Adrenal gland (tissue), 12 donors: ENCODE results near the gene LRRN2. TPM values are rescaled to one million over a fixed set of nuclear protein-coding genes. Genes with fewer than 3 reads are reported as not detected.

ENCODE experiments used
- DNase-seq, 7 donors: peaks; one replicate each; pipeline ENCODE4 v3.0.0-alpha.2; 2019 to 2020
- H3K27ac ChIP-seq, 5 donors: fragments of 200-600 bp; sonication (generic) in 4 of 5; 1 replicate in 3 of 5; 2 replicates in 2 of 5; pipeline versions ENCODE4 v1.5.1 to v1.8.0; 2016 to 2020; ENCODE audit warnings: mild to moderate bottlenecking in 1 of 5
- H3K27me3 ChIP-seq: fragments of 200-600 bp; 2 replicates; pipeline ENCODE4 v1.8.0; 2021
- H3K36me3 ChIP-seq, 2 donors: fragments of 200-600 bp; replicated peaks in 1 of 2; 1 replicate in 1 of 2; 2 replicates in 1 of 2; pipeline versions ENCODE4 v1.5.1 to v1.8.0; 2018 to 2022
- H3K4me1 ChIP-seq, 2 donors: fragments of 200-600 bp; replicated peaks in 1 of 2; 1 replicate in 1 of 2; 2 replicates in 1 of 2; pipeline versions ENCODE4 v1.5.1 to v1.8.0; 2018 to 2021
- H3K4me3 ChIP-seq, 4 donors: fragments of 200-600 bp; sonication (generic) in 3 of 4; one replicate each; pipeline ENCODE4 v1.5.1; 2016 to 2018
- H3K9me3 ChIP-seq, 3 donors: fragments of 200-600 bp; sonication (generic) in 1 of 3; replicated peaks in 1 of 3; 1 replicate in 2 of 3; 2 replicates in 1 of 3; pipeline versions ENCODE4 v1.5.1 to v1.8.0; 2016 to 2021
- POLR2A ChIP-seq, 2 donors: fragments of 450-650 bp; IDR thresholded peaks; one replicate each; pipeline ENCODE4 v1.6.1; 2017; ENCODE audit warnings: antibody characterized with exemption in 2 of 2, mild to moderate bottlenecking in 2 of 2, moderate library complexity in 1 of 2
- WGBS, 4 donors: extraction: QIAGEN DNeasy Blood & Tissue Kit in 2 of 4; methylation state at CpG; one replicate each; pipeline versions ENCODE4 v1.1.5 to v1.1.7; 2013 to 2017; 5-methylcytosine and 5-hydroxymethylcytosine counted together
- intact Hi-C, 2 donors: fragments of 100-400 bp; cut with DNase I; formaldehyde crosslinking; loops; one replicate each; pipeline versions ENCODE4 v1.14.1 to v1.15.0; 2022 to 2023
- polyA plus RNA-seq, 3 donors: library from polyadenylated mRNA; stranded (reverse); fragments of 200-250 nt in 2 of 3; fragments of 350-450 nt in 1 of 3; fragmentation: Illumina TruSeq in 1 of 3; extraction: RNeasy Lipid Tissue Mini Kit (QIAGEN cat#74804) in 1 of 3; gene quantifications; one replicate each; pipeline ENCODE4 v1.2.3, GENCODE V29; 2013 to 2014
- total RNA-seq, 9 donors: library from RNA; depleted of rRNA in 4 of 9; stranded (reverse); fragments of >200 nt in 4 of 9; fragments of 120-200 nt in 1 of 9; fragmentation: NEBNext Ultra II Directional in 1 of 9; extraction: Animal tissue kit (Norgen Biotek cat#: 25700) in 1 of 9; gene quantifications; one replicate each; pipeline versions ENCODE4 v1.1.0 to v1.2.4, GENCODE V29; 2013 to 2023
- TF ChIP-seq, protein P1 (sequence below), 6 experiments: fragments of 450-650 bp in 4 of 6; fragments of 200-600 bp in 2 of 6; sonication (generic) in 1 of 6; IDR thresholded peaks; 1 replicate in 5 of 6; 2 replicates in 1 of 6; pipeline versions ENCODE4 v1.5.1 to v1.8.0; 2016 to 2021; ENCODE audit warnings: antibody characterized with exemption in 6 of 6, mild to moderate bottlenecking in 2 of 6, moderate library complexity in 1 of 6
- donor health status: healthy with polysubstance abuse.
- donor health status: Bipolar disorder and iron deficiency.
- donor health status: DM: yes; HTN: yes; CAD: no.
- donor health status: DM: no; HTN: no; CAD: no.
- donor health status: DM: no; HTN: no; CAD: no.
- donor health status: DM: yes; HTN: yes; CAD: no.

Gene LRRN2
- total and polyA plus RNA-seq, 12 donors = 1.1 to 8.7 (median 3.2) TPM

DNA sequence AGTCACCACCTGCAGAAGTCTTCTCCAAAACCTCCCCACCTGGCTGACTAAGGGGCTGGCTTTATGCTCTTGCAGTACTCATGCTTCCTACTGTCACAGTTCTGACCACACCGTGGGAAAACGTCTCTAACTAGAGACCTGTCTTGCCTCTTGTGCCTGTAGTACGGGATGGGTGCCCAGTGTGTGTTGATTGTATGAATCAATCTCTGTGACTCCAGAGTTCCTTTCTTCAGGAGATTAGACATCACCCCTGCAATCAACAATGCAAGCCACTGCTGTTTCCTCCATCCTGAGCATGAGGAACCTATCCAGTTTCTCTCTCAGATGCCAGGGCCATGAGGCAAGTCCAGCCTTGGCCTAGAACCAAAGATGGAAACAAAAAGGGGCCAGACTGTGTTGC is 64.1 kb downstream of the LRRN2 start:
- intact Hi-C loops = no loop called here
- Histone ChIP-seq H3K36me3 (no peaks in the 10 kb centered on the region), H3K9me3 (no peaks in the 10 kb centered on the region), H3K4me3 (no peak overlapping the region), H3K4me1 (peaks cover 0 to 4% of the 10 kb centered on the region in 2 donors), H3K27me3 (no peaks in the 10 kb centered on the region), H3K27ac (no peak overlapping the region)
- no peak for TF ChIP-seq POLR2A (IDR thresholded peaks at IDR 0.05)
- TF ChIP-seq, protein P1, sequence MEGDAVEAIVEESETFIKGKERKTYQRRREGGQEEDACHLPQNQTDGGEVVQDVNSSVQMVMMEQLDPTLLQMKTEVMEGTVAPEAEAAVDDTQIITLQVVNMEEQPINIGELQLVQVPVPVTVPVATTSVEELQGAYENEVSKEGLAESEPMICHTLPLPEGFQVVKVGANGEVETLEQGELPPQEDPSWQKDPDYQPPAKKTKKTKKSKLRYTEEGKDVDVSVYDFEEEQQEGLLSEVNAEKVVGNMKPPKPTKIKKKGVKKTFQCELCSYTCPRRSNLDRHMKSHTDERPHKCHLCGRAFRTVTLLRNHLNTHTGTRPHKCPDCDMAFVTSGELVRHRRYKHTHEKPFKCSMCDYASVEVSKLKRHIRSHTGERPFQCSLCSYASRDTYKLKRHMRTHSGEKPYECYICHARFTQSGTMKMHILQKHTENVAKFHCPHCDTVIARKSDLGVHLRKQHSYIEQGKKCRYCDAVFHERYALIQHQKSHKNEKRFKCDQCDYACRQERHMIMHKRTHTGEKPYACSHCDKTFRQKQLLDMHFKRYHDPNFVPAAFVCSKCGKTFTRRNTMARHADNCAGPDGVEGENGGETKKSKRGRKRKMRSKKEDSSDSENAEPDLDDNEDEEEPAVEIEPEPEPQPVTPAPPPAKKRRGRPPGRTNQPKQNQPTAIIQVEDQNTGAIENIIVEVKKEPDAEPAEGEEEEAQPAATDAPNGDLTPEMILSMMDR (IDR thresholded peaks at IDR 0.05) = no peak
- WGBS, 4 donors = 83 to 92% (median 90%) methylated on average over 3 of the region's 3 CpGs
- DNase-seq = no peak

DNA sequence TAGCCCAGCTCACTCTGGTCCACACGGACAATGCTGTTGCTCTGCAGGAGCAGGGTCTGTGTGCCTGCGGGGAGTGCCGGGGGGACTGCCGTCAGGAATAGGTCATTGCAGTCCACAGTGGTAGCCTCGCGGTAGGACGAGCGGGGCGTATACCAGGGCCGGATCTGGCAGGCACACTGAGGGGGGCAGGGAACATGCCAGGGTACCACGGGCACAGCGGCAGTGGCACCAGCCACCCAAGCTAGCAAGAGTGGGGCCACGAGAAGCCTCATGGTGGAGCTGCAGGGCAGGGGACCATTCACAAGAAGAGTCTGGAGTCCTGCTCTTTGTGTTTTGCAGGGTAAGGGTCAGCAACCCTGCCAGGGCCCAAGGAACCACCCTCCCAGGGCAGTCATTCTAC is 65.8 kb downstream of the LRRN2 start:
- no peaks in the 10 kb centered on the region for H3K27me3 ChIP-seq
- no peak overlapping the region for H3K27ac ChIP-seq
- no peak overlapping the region for H3K4me3 ChIP-seq
- H3K4me1 ChIP-seq = peaks cover 0 to under 1% of the 10 kb centered on the region in 2 donors
- H3K9me3 ChIP-seq = no peaks in the 10 kb centered on the region
- DNase-seq = no peak
- TF ChIP-seq, protein P1 (IDR thresholded peaks at IDR 0.05) = no peak
- TF ChIP-seq POLR2A (IDR thresholded peaks at IDR 0.05) = no peak
- 83 to 100% (median 86%) methylated on average over 7 to 13 of the region's 13 CpGs for WGBS, 4 donors
- H3K36me3 ChIP-seq = no peaks in the 10 kb centered on the region
- intact Hi-C loops = no loop called here

DNA sequence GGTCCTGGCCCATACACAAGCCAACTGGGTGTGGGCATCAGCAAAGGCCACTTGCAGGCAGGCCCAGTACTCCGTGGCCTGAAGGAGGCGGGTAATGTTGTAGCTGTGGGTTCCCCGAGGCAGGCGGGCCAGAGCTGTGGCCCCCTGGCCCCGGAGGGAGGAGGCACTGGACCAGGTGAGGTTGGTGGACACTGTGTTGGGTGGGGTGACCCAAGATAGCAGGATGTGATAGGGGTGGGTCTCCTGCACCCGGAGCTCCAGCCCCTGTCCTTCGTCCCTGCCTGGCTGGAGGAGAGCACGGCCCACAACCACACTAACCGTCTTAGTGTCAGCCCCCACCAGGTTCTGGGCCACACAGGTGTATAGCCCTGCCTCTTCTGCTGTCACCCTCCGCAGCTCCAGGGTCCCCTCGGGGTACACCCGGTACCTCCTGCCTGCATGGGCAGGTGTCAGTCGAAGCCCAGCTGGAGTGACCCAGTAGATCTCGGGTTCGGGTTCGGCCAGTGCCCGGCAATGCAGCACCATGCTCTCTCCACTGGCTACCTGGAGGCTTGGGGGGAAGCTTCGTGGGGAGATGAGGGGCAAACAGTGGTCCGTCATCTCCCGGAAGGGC is 67.3 kb downstream of the LRRN2 start:
- DNase-seq = no peak
- H3K4me1 ChIP-seq = no peaks in the 10 kb centered on the region
- intact Hi-C loops = no loop called here
- H3K9me3 ChIP-seq = no peaks in the 10 kb centered on the region
- H3K27me3 ChIP-seq = no peaks in the 10 kb centered on the region
- no peaks in the 10 kb centered on the region for H3K36me3 ChIP-seq
- TF ChIP-seq POLR2A (IDR thresholded peaks at IDR 0.05) = no peak
- TF ChIP-seq, protein P1 (IDR thresholded peaks at IDR 0.05) = no peak
- WGBS, 4 donors = 79 to 93% (median 90%) methylated on average over 13 to 20 of the region's 20 CpGs
- no peak overlapping the region for H3K4me3 ChIP-seq
- no peak overlapping the region for H3K27ac ChIP-seq

DNA sequence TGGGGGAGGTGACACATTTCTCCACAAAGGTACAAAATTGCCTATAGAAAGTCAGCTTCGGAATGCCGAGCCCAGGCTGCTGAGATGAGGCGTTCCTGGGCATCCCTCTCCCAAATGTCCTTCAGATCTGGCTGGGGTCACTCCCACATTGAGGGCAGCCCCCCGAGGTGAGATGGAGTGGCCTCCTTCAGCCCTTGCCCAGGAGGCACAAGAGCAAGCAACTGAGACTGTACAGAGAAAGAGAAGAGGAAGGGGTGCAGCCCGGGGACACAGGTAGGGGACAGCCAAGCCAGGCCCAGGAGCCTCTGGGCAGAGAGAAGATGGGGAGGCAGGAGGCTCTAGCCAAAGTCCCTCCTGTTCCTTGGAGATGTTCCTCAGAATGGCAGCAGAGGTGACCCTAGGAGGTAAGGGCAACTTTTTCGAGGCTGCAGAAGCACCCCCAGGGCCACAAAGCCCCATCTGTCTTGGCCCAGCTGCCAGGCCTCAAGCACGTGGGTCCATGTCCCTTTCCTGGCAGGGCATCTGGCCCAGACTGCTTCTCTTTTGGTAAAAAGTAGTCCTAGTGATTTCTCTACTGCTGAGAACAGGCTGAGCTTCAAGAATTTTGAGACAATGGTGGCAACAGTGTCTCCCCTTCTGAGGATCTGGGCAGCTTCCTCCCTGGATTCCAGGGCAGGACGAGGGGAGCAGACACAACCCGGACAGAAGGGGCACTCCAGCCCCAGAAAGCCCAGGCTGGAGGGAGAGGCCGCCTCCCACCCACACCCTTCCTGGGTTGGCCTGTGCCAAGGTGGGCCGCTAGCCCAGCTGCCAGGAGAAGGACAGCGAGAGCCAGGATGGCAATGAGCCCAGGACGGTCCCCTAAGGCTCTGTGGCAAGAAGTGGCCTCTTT is 68.0 kb downstream of the LRRN2 start:
- Histone ChIP-seq H3K27me3 (no peaks in the 10 kb centered on the region), H3K9me3 (no peaks in the 10 kb centered on the region), H3K4me3 (no peak overlapping the region), H3K36me3 (no peaks in the 10 kb centered on the region), H3K4me1 (no peaks in the 10 kb centered on the region), H3K27ac (no peak overlapping the region)
- TF ChIP-seq, protein P1 (IDR thresholded peaks at IDR 0.05) = no peak
- no peak for TF ChIP-seq POLR2A (IDR thresholded peaks at IDR 0.05)
- DNase-seq = no peak
- intact Hi-C loops = no loop called here
- 74 to 80% (median 76%) methylated on average over 7 to 13 of the region's 13 CpGs for WGBS, 4 donors
